HG02970 (cell line): ENCODE measurements around the gene RTBDN.

Experiments used
- ATAC-seq: cut with Tn5 transposase; IDR thresholded peaks from one replicate; pipeline ENCODE4 v1.9.1; 2021; ENCODE audit warnings: mild to moderate bottlenecking, moderate library complexity, moderate number of reproducible peaks; ENCODE audit not compliant: unreplicated experiment, low FRiP score

Gene RTBDN

GRCh38 chr19:12834566-12834943 lies at the start of gene RTBDN:
RTBDN (minus strand) TSS chr19:12834579; CDS start chr19:12829979, 4,600 bp downstream.
- ATAC-seq = no peak

DNA sequence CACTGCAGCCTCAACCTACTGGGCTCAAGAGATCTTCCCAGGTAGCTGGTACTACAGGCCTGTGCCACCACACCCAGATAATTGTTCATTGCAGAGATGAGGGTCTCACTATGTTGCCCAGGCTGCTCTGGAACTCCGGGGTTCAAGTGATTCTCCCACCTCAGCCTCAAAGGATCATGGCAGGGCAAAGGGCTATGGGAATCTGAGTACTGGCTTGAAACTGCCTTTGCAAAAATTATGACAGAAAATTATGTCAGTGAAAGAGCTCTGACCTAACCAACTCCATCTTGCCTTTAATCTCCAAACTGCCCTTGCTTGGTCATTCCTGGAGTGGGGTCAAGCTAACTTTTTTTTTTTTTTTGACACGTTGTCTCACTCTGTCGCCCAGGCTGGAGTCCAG lies 48.2 kb upstream of the RTBDN start:
- no peak for ATAC-seq

GRCh38 chr19:12881172-12881808 lies 46.9 kb upstream of the RTBDN start, which contains the start of gene DNASE2:
DNASE2 (minus strand) TSS chr19:12881449; CDS start chr19:12881375, 74 bp downstream.
- peak; percentile 85 for ATAC-seq

GRCh38 chr19:12880551-12881171 lies 46.3 kb upstream of the RTBDN start:
- peak; percentile 6 for ATAC-seq

DNA sequence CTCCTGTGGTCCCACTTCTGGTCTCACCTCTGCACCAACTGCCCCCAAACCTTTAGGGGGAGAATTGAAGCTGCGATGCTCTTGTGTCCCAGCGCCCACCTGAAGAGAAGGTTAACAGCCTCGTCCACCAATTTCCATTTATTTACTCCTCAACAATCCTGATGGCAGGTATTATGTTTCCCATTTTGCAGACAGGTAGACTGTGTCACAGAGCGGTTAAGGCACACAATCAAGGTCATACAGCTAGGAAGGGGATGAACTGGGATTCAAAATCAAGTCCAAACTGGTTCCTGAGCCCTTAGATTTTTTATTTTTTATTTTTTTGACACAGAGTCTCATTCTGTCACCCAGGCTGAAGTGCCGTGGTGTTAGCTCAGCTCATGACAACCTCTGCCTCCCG lies 40.7 kb upstream of the RTBDN start:
- no peak for ATAC-seq

DNA sequence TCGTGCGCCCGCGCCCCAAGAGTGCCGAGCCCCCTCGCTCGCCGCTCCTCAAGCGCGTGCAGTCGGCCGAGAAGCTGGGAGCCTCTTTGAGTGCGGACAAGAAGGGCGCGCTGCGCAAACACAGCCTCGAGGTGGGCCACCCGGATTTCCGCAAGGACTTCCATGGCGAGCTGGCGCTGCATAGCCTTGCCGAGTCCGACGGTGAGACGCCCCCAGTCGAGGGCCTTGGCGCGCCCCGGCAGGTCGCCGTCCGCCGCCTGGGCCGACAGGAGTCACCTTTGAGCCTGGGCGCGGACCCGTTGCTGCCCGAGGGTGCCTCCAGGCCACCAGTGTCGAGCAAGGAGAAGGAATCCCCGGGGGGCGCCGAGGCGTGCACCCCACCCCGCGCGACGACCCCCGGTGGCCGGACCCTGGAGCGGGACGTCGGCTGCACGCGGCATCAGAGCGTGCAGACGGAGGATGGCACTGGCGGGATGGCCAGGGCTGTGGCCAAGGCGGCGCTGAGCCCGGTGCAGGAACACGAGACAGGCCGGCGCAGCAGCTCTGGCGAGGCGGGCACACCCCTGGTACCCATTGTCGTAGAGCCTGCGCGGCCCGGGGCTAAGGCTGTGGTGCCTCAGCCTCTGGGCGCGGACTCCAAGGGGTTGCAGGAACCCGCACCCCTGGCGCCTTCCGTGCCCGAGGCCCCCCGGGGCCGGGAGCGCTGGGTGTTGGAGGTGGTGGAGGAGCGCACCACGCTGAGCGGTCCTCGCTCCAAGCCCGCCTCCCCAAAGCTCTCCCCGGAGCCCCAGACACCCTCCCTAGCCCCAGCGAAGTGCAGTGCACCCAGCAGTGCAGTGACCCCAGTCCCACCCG lies 39.7 kb upstream of the RTBDN start:
- ATAC-seq = no peak

GRCh38 chr19:12872941-12873890 lies 38.8 kb upstream of the RTBDN start:
- ATAC-seq = no peak

- no peak for ATAC-seq
Measured at GRCh38 chr19:12872255-12872654, 37.9 kb upstream of the RTBDN start.

GRCh38 chr19:12871681-12872080 lies 37.3 kb upstream of the RTBDN start:
- no peak for ATAC-seq

DNA sequence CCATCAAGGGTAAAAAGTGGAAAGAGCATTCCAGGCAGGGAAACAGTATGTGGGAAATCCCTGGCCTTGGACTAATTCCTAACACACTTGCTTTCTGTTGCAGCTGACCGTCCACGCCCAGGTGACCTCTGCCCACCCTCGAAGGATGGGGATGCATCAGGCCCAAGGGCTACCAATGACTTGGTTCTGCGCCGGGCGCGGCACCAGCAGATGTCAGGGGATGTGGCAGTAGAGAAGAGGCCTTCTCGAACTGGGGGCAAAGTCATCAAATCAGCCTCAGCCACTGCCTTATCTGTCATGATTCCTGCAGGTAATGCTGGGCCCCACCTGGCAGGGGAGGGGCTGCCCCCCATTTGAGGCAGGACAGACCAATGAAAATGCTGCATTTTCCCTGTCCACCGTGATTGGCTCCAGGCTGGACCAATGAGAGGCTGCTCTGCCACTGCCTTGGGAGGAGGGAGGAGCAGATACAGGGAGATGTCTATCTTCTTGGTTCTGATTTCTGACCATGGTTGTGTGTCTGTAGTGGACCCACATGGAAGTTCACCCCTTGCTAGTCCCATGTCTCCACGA lies 34.2 kb upstream of the RTBDN start:
- no peak for ATAC-seq

- no peak for ATAC-seq
Measured at GRCh38 chr19:12867120-12868099, 33.0 kb upstream of the RTBDN start.

DNA sequence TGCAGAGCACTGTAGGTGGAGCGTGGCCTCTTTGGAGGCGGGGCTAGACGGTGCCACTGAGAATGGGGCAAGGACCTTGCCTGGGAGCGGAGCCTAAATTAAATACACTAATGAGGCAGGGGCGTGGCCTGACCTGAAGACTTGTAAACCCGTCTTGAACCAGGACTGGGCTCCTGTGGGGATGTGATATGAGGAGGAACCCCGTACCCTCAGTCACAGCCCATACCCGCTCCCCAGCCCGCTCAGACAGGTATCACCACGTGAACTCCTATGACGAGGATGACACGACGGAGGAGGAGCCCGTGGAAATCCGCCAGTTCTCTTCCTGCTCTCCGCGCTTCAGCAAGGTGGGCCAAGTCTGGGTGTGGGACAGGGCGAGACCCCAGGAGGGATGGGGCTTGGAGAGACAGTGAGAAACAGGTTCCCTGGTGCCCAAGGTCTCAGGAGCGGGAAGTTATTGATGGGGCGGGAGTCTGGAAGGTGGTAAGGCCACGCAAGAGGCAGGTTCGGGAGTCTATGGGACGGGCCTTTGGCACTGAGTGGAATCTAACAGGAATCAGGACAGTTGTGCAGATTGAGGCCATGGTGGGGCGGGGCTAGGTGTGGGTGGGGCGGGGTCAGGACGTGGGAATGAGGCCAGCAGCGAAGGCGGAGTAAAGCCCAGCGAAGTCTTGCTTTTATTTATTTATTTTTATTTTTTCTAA lies 32.2 kb upstream of the RTBDN start:
- ATAC-seq = no peak

DNA sequence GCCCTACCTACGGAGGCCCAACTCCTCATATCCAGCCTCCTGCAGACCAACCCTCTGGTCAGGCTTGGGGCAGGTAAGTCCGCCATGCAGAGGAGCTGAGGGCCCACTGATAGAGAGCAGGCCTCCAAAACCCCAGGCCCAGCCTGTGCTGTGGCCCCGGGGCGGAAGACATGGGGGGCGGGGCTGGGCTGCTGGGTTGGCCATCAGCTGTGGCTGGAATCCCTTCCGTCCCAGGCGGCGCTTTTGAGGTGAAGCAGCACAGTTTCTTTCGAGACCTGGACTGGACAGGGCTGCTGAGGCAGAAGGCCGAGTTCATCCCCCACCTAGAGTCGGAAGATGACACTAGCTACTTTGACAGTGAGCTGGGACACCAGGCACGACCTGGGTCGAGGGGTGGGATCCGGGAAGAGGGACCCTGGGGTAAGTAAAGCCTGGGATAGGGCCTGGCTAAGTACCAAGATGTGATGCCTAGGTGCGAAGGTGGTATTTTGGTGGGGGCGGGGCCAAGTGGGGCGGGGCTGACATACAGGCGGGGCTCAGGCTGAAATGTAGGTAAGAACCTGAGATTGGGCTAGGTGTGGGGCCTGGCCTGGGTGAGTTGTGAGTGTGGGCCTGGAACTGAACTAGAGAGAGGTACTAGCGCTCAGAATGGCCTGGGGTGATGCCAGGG lies 31.5 kb upstream of the RTBDN start:
- ATAC-seq = no peak

GRCh38 chr19:12864721-12865715 lies 30.6 kb upstream of the RTBDN start:
- ATAC-seq = no peak

DNA sequence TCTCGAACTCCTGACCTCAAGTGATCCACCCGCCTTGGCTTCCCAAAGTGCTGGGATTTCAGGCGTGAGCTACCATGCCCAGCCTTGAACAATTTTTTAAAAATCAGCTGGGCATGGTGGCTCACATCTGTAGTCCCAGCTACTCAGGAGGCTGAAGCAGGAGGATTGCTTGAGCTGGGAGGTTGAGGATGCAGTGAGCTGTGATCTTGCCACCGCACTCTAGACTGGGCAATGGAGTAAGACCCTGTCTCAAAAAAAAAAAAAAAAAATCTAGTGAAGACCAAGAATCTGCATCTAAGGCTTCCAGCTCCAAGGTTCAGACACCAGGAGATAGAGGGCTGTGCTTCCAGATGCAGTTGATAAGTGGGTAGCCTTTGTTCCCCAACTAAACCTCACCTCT lies 29.8 kb upstream of the RTBDN start:
- ATAC-seq = no peak

GRCh38 chr19:12859546-12859945 lies 25.2 kb upstream of the RTBDN start:
- ATAC-seq = no peak
